ENCODE measurements around the gene RXFP2.

DNA sequence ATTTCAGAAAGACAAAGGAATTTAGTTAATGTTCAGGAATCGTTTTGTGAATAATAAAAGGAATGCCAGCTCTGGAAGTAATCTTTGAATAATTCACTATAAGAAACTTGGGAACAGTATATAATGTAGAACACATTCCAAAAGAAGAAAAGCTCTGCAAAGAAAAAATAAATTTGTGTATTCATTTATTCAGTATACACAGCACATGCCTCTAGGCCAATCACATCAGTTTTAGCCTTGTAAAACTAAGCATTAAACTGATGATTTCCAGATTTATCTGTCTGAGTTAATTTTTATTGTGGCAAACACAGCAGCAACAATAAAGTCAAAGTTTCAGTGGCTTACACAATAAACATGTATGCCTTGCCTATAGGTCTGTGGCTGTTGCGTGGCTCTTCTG lies 5.7 kb upstream of the RXFP2 start:
- no peak for TF ChIP-seq EZH2 (IDR thresholded peaks at IDR 0.05; ENCODE audit: borderline replicate concordance)
- TF ChIP-seq, protein P1, sequence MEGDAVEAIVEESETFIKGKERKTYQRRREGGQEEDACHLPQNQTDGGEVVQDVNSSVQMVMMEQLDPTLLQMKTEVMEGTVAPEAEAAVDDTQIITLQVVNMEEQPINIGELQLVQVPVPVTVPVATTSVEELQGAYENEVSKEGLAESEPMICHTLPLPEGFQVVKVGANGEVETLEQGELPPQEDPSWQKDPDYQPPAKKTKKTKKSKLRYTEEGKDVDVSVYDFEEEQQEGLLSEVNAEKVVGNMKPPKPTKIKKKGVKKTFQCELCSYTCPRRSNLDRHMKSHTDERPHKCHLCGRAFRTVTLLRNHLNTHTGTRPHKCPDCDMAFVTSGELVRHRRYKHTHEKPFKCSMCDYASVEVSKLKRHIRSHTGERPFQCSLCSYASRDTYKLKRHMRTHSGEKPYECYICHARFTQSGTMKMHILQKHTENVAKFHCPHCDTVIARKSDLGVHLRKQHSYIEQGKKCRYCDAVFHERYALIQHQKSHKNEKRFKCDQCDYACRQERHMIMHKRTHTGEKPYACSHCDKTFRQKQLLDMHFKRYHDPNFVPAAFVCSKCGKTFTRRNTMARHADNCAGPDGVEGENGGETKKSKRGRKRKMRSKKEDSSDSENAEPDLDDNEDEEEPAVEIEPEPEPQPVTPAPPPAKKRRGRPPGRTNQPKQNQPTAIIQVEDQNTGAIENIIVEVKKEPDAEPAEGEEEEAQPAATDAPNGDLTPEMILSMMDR (IDR thresholded peaks at IDR 0.05; ENCODE audit: poor library complexity) = no peak
- TF ChIP-seq EZH2phosphoT487 (IDR thresholded peaks at IDR 0.05; ENCODE audit: low read depth, severe bottlenecking, unreplicated experiment) = peak; percentile 49

All from hepatocyte (in vitro differentiated cells).